ENCODE results near the gene PYCR2.

PYCR2 gene

DNA sequence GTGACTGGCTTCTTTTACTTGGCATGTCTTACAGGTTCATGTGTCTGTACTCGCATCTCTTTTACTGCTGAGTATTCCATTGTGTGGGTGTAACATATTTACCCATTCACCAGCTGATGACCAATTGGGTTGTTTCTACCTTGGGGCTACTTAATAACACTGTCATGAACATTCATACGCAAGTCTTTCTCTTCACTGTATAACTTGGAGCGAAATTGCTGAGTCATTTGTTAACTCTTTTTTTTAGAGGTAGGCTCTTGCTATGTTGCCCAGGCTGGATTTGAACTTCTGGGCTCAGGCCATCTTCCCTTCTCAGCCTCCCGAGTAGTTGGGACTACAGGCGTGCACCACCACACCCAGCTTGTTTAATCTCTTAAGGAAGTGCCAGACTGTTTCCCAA lies 6.5 kb downstream of the PYCR2 start:
- no peak for DNase-seq

DNA sequence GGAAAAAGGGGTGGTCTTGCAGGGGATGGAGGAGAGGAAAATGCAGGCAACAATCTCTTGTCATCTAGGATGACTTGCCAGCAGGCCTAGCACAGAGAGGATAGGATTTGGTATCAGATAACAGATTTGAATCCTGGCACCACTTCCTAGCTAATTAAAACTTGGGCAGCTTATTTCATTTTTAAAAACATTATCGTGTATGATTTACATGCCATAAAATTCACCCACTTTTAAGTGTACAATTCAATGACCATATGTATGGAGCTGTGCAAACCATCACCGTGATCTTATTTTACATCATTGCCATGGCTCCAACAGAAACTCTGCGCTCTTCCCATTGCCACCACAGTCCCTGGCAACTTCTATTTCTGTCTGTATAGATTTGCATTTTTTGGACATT lies 6.9 kb downstream of the PYCR2 start:
- DNase-seq, result no peak

DNA sequence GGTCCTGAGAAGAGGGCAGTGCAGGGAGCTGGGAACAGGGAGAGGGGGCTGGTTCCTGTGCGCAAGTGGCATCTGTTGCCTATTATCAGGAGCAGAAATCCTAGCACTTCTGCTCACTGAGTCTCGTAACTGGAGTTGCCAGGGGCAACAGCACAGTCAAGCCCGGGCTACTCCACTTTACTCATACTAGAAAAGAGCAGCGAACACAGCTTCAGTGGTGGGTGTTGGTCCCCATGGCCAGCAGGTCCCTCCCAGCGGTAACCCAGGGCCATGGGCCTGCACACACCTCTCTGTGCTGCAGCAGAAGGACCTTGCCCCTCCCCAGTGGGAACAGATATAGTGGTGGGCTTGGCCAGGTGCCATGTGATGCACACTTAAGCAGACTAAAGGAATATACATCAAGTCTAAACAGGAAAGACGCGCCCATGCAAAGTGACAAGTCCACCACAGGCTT lies 8.5 kb downstream of the PYCR2 start:
- peak; percentile 27 for DNase-seq

DNA sequence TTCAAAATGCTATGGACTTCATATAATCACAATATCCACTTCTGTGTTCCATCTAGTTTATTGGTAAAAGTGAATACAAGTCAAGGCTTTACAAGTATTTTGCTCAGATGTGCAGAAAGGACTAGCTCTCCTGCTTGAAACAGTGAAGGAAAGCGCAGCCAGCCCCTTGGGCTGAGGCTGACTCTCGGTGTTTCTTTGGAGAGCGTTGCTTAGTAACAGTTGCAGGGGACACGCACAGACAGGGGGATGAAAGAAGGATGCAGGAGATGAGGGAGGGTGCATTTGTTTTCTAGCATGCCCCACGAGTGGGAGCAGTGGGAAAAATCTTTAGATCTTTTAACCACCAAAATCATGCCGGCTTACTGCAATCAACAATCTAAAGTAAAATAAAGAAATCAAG lies 9.1 kb downstream of the PYCR2 start:
- DNase-seq, result no peak

DNA sequence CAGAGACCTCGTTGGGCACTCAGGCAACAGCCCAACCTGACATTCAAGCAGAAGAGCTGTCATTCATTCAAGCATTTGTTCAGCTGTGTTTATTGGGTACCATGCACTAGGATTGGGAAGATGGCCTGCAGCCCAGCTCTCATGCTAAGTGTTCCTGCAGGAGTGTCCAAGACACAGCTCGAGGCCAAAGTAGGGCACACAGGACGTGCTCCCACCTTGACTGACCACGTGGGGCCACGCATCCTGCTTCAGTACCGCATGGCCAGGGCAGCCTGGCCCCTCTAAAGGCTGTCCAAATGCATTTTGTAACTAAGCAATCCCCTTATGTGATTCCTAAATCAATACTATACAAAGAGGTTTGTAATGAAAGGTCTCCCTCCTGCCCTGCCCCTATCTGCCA lies 9.7 kb downstream of the PYCR2 start:
- DNase-seq, result no peak

DNA sequence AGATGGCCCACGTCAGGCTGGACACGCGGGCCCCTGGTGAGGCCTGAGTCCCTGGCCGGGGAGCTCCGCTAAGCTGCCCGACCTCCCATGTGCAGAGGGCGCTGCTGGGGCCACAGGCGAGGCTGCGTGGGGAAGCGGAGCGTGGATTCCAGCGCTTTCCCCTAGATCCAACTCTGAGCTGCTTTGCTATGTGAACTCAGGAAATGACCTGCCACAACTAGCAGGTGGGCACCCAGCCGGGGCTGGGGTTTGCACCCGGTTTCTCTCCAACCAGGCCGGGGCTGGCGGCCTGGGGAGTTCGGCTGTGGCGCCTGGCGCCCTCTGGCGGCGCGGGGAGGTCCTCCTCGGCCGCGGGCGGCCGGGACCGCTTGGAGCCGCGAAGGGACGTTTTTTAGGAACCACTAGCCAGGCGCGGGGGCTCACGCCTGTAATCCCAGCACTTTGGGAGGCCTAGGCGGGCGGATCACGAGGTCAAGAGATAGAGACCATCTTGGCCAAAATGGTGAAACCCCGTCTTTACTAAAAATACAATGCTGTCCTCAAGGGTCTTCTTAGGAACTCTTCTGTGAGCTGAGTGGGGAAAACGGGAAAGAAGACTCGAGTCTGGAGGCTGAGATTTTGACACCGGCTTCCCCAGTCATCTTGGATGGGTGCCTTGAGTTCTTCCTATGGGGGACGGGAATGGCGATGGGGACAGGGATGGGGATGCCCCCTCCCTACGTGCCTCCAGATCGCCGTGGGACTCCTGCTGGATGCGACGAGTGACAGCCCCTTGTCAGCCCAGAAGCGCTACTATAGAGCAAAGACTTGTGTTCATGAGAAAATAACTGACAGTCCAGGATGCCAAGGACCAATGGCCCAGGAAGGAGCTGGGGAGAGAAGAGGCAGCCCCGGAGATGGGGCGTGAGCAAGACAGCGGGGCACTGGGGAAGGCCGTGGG lies 12.6 kb downstream of the PYCR2 start:
- no peak for DNase-seq

DNA sequence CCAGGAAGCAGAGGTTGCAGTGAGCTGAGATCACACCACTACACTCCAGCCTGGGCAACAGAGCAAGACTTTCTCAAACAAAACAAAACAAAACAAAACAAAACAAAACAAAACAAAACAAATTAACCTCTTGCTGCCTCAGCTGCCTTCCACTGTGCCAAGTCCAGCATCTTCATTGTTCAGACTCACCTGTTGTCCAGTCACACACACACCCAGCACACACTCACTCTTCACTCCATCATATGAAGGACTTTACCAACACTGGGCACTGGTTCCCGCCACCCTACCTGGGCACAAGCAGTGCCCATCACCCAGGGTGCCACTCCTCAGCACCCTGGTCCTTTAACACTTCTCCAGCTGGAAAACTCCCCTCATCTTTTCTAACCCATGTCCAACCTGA lies 14.6 kb downstream of the PYCR2 start:
- DNase-seq, result peak; percentile 38

DNA sequence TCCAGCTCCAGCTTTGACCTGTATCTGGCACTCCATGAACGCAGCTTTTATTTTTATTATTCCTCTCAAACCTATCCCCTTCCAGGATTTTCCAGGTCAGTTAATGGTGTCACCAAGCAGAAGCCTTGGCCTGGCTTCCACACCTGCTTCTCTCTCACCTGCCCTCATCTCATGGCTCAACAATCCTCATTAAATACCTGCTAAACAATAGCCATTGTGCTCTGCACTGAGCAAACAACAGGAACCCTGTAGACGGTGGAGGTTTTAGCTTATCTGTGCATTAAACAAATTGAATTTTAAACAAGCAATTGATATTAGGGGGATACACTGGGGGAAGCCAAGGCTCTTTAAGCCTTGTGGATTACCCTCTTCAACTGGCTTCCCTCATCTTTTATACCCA lies 15.3 kb downstream of the PYCR2 start:
- peak; percentile 94 for DNase-seq

DNA sequence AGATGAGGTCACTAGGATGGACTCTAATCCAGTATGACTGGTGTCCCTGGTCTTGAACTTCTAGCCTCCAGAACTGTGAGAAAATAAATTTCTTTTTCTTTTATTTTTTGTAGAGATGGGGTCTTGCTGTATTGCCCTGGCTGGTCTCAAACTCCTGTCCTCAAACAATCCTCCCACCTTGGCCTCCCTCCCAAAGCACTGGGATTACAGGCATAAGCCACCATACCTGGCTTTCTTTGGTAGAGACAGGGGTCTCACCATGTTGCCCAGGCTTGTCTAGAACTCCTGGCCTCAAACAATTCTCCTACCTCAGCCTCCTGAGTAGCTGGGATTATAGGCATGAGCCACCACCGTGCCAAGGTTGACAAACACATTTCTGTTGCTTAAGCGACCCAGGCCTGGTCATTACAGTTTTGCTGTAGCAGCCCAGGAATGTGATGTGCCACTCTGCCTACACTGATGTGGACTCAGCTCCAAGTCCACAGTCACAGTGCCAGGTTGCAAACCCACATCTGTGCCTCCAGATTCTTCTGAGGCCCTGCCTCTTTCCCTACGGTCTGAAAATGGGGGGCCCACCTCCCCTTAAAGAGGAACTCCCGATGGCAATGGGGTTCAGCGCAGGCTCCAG lies 15.9 kb downstream of the PYCR2 start:
- peak; percentile 67 for DNase-seq

DNA sequence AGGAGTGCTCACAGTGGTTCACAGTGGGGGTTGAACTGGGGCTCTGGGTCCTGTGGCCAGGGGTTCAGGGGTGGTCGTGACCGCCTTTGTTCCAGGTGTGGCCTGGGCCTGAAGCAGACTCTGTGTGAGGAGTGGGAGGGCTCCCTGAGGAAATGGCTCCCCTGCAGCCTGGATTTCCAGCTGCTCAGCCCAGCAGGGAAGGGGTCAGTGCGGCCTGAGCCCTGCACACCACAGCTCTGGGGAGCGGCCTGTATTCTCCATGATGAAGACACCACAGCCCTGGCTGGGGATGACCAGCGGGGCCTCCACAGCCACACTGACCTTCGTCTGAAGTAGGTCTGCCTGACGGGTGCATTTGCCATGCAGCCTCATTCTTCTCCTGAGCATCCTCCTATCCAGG lies 16.7 kb downstream of the PYCR2 start:
- DNase-seq, result no peak

DNA sequence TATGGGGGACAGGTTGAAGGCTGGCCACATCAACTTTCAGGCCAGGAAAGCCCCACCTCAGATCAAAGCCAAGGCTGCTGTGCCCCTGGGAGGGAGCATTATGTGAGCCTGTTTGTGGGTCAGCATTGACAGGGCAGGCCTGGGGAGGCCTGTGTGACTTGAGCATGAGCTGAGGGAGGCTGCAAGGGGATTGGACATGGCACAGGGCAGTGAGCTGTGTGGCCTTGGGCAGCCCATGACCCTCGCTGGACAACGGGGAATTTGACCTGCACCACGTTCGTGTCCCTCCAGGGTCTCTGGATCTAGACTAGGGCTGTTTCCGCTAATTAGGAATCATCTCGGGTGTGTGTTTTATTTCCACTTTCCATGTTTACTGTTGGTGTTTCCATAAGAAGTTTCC lies 17.6 kb downstream of the PYCR2 start:
- DNase-seq, result no peak

DNA sequence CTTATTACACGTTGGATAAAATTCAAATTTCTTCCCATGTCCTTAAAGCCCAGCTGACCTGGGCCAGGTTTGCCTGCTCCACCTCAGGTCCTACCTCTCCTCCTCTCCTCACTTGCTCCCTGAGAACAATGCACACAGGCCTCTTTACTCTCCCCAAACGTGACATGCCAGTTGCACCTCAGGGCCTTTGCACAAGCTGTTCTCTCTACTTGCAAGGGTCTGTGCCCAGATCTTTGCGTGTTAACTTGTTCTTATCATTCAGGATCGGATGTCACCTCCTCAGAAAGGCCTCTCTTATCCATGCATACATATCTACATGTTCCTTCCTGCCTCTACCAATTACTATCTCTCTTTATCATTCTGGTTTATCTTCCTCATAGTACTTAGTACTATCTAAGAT lies 20.4 kb downstream of the PYCR2 start:
- no peak for DNase-seq

DNA sequence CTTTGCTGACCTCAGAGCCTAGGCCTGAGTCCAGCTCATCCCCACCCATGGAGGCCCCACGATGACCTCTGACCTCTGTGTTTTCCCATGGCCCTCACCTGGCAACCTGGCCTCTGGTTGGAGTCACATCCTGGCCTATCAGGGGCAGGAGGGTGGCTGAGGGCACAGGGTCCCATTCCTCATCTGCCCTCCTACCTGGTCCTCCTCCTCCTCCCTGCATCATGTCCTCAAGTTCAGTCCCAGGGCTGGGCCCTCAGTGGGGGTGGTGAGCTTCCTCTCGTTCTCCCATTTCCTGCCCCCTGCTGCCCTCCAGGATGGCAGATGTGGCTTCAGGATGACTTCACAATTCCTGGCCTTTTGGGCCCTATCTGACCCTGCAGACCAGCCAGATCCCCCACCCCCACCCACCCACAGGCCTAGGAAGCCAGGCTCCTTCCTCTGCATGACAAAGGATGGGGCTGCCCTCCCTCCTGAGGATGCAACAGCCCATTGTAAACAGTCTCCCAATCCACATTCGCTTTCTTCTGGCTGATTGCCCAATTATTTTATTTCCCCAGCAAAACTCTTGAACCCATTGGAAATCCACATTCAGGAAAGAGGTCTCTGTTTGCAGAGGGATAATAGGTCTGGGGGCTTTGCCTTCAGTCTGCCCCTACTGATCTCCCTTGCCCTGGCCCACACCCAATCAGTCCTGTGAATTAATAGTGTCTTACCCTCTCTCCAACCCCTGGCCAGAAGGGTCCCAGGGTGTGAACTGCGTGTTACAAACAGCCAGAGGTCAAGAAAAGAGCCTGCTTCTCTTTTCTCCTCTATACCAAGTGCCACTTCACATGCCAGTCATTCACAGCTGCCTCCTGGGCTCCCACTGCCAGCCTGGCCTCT lies 24.8 kb downstream of the PYCR2 start:
- peak; percentile 62 for DNase-seq

DNA sequence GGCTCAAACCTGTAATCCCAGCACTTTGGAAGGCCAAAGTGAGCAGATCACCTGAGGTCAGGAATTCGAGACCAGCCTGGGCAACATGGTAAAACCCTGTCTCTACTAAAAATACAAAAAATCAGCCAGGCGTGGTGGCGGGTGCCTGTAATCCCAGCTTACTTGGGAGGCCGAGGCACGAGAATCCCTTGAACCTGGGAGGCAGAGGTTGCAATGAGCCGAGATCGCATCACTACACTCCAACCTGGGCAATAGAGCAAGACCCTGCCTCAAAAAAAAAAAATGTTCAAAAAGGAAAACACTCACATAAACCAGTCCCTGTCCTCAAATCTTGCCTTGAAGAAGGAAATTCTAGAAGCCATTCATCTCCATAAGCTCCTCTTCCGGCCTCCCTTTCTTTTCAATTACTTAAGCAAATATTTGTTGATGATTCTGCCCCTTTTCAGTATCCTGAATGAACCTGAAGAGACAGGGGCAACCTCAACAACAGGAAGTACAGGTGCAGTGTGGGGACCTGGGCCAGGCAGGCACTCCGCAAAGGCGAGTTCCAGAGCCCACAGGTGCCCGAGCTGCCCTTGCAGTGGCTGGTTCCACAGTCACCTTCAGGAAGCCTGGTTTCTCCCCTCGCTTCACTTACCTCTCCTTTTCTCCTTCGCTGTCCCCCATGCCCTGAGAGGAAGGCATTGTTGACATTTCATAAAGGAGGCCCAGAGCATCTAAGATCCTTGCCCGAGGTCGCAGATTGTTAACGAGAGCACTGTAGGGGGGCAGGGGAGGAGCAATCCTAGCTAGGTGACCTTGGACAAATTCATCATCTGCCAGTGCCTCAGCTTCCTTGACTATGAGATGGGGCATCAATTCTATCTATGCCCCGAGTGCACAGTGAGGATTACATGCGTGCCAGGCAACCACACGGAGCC lies 26.2 kb downstream of the PYCR2 start:
- peak; percentile 98 for DNase-seq

DNA sequence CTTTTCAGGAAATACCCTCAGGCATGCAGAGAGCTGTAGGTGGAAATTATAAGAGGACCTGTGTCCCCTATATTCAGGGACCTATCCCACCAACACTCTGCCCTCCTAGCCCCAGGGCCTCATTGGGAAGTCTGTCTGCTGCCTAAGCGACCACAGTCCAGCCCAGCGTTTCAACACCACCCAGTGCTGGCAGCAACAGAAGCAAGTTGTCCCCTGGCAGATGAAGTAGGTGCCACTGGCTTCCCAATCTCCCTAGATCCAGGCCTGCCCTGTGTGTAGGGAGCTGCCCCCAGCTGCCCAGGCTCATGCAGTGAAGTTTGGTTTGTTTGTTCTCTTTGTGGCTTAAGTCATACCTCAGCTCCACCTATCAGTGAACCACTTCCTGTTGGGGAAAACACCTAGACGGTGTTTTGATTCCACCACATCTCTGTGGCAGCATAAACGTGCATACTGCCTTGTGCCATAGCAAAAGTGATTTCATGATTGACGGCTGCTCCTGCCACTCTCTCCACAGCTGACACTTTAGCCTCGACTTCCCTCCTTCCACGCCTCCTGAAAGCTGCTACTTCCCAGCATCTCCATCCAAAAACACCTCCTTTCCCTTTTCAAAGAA lies 27.0 kb downstream of the PYCR2 start:
- peak; percentile 97 for DNase-seq

DNA sequence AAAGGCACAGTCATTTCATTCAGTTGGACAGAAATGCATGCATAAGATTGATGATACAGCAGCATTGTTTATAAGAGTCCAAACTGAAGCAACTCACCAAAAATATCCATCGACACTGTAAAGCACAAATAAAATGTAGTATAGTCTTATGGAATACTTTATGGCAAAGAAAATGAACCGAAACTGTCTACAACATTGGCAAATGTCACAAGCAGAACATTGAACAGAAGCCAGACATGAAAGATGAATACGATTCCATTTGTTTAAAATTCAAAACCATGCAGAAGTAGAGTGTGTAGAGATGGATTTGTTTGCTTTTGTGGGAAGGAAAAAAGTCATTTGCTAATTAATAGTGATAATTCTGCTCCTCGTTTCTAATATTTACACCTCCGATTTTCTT lies 27.6 kb downstream of the PYCR2 start:
- no peak for DNase-seq

DNA sequence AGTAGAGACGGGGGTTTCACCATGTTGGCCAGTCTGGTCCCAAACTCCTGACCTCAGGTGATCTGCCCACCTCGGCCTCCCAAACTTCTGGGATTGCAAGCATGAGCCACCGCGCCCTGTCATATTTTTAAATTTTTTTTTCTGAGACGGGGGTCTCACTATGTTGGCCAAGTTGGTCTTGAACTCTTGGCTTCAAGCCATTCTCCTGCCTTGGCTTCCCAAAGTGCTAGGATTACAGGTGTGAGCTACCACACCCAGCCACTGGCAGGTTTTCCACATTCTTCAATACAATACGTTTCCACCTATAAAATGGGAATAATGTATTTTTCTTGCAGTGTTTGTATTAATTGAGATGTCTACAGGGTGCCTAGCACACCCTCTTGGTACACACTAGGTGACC lies 31.7 kb downstream of the PYCR2 start:
- no peak for DNase-seq

DNA sequence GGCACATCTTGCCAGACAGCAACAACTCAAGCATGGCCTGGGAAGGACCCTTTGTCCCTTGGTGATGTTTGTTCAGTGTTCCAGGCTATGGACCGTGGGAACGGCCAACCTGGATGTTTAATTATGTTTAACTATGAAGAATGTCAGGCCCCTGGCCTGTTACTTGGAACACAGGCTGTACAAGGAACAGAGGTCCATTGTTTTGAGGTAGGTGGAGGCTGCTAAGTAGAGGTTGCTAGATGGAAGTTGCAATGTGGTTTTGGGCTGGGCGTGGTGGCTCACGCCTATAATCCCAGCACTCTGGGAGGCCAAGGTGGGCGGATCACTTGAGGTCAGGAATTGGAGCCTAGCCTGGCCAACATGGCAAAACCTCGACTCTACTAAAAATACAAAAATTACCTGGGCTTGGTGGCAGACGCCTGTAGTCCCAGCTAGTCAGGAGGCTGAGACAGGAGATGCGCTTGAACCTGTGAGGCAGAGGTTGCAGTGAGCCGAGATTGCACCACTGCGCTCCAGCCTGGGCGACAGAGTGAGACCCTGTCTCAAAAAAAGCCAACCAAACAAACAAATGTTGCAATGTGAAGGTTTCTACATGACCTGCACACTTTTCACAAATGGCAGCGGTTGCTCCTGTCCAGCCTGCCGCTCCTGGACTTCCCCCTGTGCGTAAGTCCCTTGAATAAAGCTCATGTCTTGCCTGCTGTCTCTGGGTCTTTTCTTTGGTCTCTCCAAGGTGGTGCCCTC lies 32.6 kb downstream of the PYCR2 start:
- no peak for DNase-seq

DNA sequence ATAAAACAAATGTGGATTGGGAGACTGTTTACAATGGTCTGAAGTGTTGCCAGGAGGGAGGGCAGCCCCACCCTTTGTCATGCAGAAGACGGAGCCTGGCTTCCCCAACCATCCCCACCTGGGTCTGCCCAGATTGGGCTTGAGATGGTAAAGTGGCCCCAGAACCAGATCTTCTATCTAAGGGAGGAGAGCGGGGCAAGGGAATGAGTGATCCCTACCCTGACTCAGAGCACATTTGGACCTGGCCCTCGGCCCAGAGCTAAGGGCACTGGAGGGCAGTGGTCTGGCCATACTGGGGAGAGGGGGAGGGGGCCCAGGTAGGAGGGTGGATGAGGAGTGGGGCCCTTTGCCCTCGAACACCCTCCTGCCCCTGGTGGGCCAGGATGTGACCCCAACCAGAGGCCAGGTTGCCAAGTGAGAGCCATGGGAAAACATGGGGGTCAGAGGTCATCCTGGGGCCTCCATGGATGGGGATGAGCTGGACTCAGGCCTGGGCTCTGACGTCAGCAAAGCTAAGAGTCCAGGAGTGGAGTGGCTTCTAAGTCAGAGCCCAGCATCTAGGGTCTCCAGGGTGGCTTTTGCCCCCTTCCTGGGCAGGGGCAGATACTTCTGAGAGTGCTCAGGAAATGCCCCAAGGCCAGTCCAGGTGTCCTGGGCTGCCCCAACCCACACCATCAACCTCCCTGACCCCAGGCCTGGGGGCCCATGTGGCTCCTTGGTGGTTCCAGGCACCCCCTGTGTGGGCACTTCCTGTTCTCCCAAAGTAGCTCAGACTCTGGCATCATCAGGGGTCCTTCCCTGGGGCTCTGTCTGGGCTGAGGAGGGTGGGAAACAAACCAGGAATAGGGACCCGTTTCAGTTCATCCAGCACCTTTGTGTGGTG lies 33.5 kb downstream of the PYCR2 start:
- no peak for DNase-seq

DNA sequence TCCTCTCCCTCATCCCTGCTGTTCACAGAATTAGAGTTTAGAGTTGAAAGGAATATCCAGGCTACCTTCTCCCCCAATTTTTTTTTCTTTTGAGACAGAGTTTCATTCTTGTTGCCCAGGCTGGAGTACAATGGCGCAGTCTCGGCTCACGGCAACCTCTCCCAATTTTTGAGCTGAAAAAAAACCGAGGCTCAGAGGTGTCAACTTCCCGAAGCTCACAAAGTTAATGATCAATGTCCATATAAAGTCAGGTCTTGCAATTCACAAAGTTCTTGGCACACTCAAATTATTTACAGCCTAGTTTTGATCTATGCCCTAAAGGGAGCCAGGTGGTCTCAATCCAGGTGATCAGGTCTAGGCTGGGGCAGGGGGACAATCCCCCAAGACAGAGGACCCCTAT lies 34.3 kb downstream of the PYCR2 start:
- no peak for DNase-seq
